Measurements from ENCODE around the gene FLYWCH2.

DNA sequence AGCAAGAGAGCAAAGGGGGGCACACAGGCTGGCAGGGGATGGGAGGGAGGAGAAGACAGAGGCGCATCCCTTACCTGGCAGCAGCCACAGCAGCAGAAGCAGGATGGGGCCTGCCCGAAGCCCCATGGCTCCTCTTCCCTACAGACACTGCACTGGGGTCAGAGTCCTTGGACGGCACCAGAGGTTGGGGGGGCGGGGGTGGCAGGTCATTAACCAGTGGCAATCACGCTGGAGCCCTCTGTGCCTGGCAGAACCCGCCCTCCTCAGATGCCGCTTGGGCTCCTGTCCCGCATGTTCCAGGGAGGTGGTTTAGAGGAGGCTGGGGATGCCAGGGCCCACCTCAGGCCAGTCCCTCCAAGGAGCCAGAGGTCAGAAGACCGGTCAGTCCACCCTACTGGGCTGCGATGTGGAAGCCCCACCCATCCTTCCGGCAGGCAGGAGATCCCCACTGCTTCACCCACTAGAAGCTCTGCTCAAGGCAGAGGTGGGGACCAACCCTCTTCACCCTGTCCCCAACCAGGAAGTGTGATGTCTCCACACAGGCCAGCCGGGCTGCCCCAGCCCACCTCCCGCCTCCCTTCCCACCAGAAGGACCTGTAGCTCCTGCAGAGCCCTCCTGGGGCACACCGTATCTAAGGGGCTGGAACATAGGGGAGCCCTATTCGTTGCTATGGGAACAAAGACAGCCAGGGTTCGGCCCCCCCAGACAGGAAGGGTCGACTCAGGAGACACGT lies 41.2 kb upstream of the FLYWCH2 start:
- TF ChIP-seq NFIC (IDR thresholded peaks at IDR 0.05) (no peak), ZNF347 (CRISPR knock-in tag; IDR thresholded peaks at IDR 0.05; ENCODE audit: low read depth) (no peak), BCOR (IDR thresholded peaks at IDR 0.05) (no peak)
